H1 (cell line): Measurements from ENCODE around the gene BSCL2. TPM values are rescaled to one million over a fixed set of nuclear protein-coding genes. Genes with fewer than 3 reads are reported as not detected.
A peak's percentile ranks its signal among the peaks of the same experiment; 100 is the strongest.

ENCODE experiments used
- CTCF ChIA-PET: fragments of 300-600 bp; sonication (Branson Sonifier 250); formaldehyde crosslinking; loops from one replicate; lab custom pipeline; 2021; ENCODE audit not compliant: partially characterized antibody; lab: Charles Lee
- POLR2A ChIA-PET: fragments of 300-600 bp; sonication (Branson Sonifier 250); formaldehyde crosslinking; loops from one replicate; lab custom pipeline; 2021; ENCODE audit warnings: inconsistent platforms; ENCODE audit not compliant: partially characterized antibody; lab: Charles Lee
- DNase-seq, 2 experiments: peaks; one replicate each; pipeline versions ENCODE4 v3.0.0 to v3.0.0-alpha.2; 2010 to 2022; ENCODE audit warnings: low spot score in 2 of 2, low read depth in 1 of 2, mixed read lengths in 1 of 2
- FAIRE-seq: peaks from 2 replicates; lab custom pipeline; 2011; peaks lifted over from hg19 to GRCh38; lab: Jason Lieb, UNC
- H2AFZ ChIP-seq: 2 replicates; pipeline ENCODE4 v1.8.1; 2012; ENCODE audit warnings: low read length, inconsistent platforms
- H2AK5ac ChIP-seq: 2 replicates; pipeline ENCODE4 v1.6.1; 2013; ENCODE audit warnings: low read depth, low read length
- H2BK120ac ChIP-seq: replicated peaks from 2 replicates; pipeline ENCODE3; 2013; ENCODE audit warnings: low read depth, low read length, inconsistent platforms
- H2BK12ac ChIP-seq: 2 replicates; pipeline ENCODE4 v1.6.1; 2013; ENCODE audit warnings: low read depth, low read length
- H2BK15ac ChIP-seq: 2 replicates; pipeline ENCODE4 v1.6.1; 2013; ENCODE audit warnings: low read length
- H2BK20ac ChIP-seq: 2 replicates; pipeline ENCODE4 v1.6.1; 2013; ENCODE audit warnings: low read length
- H2BK5ac ChIP-seq: 2 replicates; pipeline ENCODE4 v1.6.1; 2013; ENCODE audit warnings: low read depth, low read length
- H3K14ac ChIP-seq: 2 replicates; pipeline ENCODE4 v1.6.1; 2013; ENCODE audit warnings: inconsistent platforms; ENCODE audit not compliant: insufficient read length
- H3K18ac ChIP-seq: 2 replicates; pipeline ENCODE4 v1.6.1; 2013; ENCODE audit warnings: low read length; ENCODE audit errors: extremely low read depth
- H3K23ac ChIP-seq: 2 replicates; pipeline ENCODE4 v1.6.1; 2013; ENCODE audit warnings: inconsistent platforms; ENCODE audit not compliant: insufficient read length
- H3K23me2 ChIP-seq: 2 replicates; pipeline ENCODE4 v1.6.1; 2013; ENCODE audit warnings: low read depth, low read length
- H3K27ac ChIP-seq: 2 replicates; pipeline ENCODE4 v1.6.1; 2011; ENCODE audit warnings: low read depth, low read length, inconsistent platforms
- H3K27me3 ChIP-seq, 4 experiments: replicated peaks in 1 of 4; 1 replicate in 1 of 4; 2 replicates in 3 of 4; pipeline versions ENCODE4 v1.6.1 to v1.8.1; 2011 to 2013; ENCODE audit warnings: low read length in 3 of 4, mild to moderate bottlenecking in 3 of 4, inconsistent platforms in 2 of 4, mixed read lengths in 2 of 4, moderate library complexity in 1 of 4; ENCODE audit not compliant: control insufficient read depth in 3 of 4, insufficient read depth in 3 of 4; ENCODE audit errors: extremely low read depth in 1 of 4
- H3K36me3 ChIP-seq, 4 experiments: 2 replicates each; pipeline versions ENCODE4 v1.6.1 to v1.8.1; 2011 to 2013; ENCODE audit warnings: mild to moderate bottlenecking in 4 of 4, low read length in 3 of 4, moderate library complexity in 2 of 4, control low read depth in 1 of 4, inconsistent platforms in 1 of 4; ENCODE audit not compliant: insufficient read depth in 4 of 4, control insufficient read depth in 2 of 4
- H3K4ac ChIP-seq: replicated peaks from 2 replicates; pipeline ENCODE3; 2013; ENCODE audit warnings: low read length, low read depth, mixed read lengths, inconsistent platforms; ENCODE audit not compliant: insufficient read length
- H3K4me1 ChIP-seq, 4 experiments: replicated peaks in 1 of 4; 1 replicate in 1 of 4; 2 replicates in 3 of 4; pipeline versions ENCODE4 v1.6.1 to v1.8.1; 2011 to 2013; ENCODE audit warnings: low read length in 3 of 4, inconsistent platforms in 2 of 4, mixed read lengths in 1 of 4; ENCODE audit not compliant: insufficient read depth in 4 of 4, control insufficient read depth in 3 of 4
- H3K4me2 ChIP-seq, 2 experiments: 2 replicates each; pipeline versions ENCODE4 v1.6.1 to v1.8.1; 2011 to 2013; ENCODE audit warnings: low read depth in 2 of 2, low read length in 2 of 2, control low read depth in 1 of 2, inconsistent platforms in 1 of 2, mild to moderate bottlenecking in 1 of 2; ENCODE audit not compliant: insufficient read depth in 1 of 2
- H3K4me3 ChIP-seq, 4 experiments: fragments of 200-600, 300-600 bp in 1 of 4; sonication (generic), shearing (Covaris generic), sonication (Bioruptor Twin) in 1 of 4; 2 replicates each; pipeline versions ENCODE4 v1.5.1 to v1.8.1; 2011 to 2016; ENCODE audit warnings: low read length in 4 of 4, low read depth in 3 of 4, control low read depth in 2 of 4, inconsistent platforms in 2 of 4, mild to moderate bottlenecking in 2 of 4, mixed read lengths in 1 of 4, moderate library complexity in 1 of 4; ENCODE audit not compliant: insufficient read depth in 2 of 4; ENCODE audit errors: extremely low read depth in 1 of 4
- H3K56ac ChIP-seq: replicated peaks from 2 replicates; pipeline ENCODE3; 2013; ENCODE audit warnings: low read depth, mild to moderate bottlenecking, mixed read lengths, low read length, inconsistent platforms; ENCODE audit not compliant: insufficient read length
- H3K79me1 ChIP-seq: 2 replicates; pipeline ENCODE4 v1.6.1; 2013; ENCODE audit warnings: low read depth, low read length, control low read depth
- H3K79me2 ChIP-seq, 2 experiments: 2 replicates each; pipeline versions ENCODE4 v1.6.1 to v1.8.1; 2012 to 2013; ENCODE audit warnings: low read length in 2 of 2, mild to moderate bottlenecking in 2 of 2, inconsistent platforms in 1 of 2; ENCODE audit not compliant: insufficient read depth in 2 of 2, control insufficient read depth in 1 of 2
- H3K9ac ChIP-seq, 4 experiments: replicated peaks in 1 of 4; 1 replicate in 1 of 4; 2 replicates in 3 of 4; pipeline versions ENCODE4 v1.6.1 to v1.8.1; 2011 to 2013; ENCODE audit warnings: low read depth in 3 of 4, low read length in 3 of 4, control low read depth in 2 of 4, mild to moderate bottlenecking in 2 of 4, moderate library complexity in 2 of 4, inconsistent platforms in 1 of 4; ENCODE audit errors: extremely low read depth in 1 of 4
- H3K9me3 ChIP-seq, 2 experiments: 2 replicates each; pipeline versions ENCODE4 v1.6.1 to v1.8.1; 2012 to 2013; ENCODE audit warnings: mild to moderate bottlenecking in 2 of 2, moderate library complexity in 2 of 2, control low read depth in 1 of 2, inconsistent platforms in 1 of 2, low read depth in 1 of 2, low read length in 1 of 2, mixed read lengths in 1 of 2; ENCODE audit not compliant: insufficient read depth in 2 of 2
- H4K20me1 ChIP-seq, 2 experiments: replicated peaks in 1 of 2; 2 replicates each; pipeline versions ENCODE3 to v1.8.1; 2011 to 2013; ENCODE audit warnings: inconsistent platforms in 2 of 2, low read length in 2 of 2, mild to moderate bottlenecking in 1 of 2; ENCODE audit not compliant: insufficient read depth in 2 of 2, control insufficient read depth in 1 of 2
- H4K5ac ChIP-seq: 2 replicates; pipeline ENCODE4 v1.6.1; 2013; ENCODE audit warnings: low read length, low read depth, mixed read lengths, inconsistent platforms; ENCODE audit not compliant: insufficient read length
- H4K8ac ChIP-seq: 2 replicates; pipeline ENCODE4 v1.8.0; 2013; ENCODE audit warnings: mild to moderate bottlenecking, moderate library complexity, low read length, inconsistent platforms; ENCODE audit not compliant: insufficient read depth; ENCODE audit errors: extremely low read depth
- H4K91ac ChIP-seq: replicated peaks from 2 replicates; pipeline ENCODE3; 2013; ENCODE audit warnings: low read length, mixed read lengths, inconsistent platforms; ENCODE audit not compliant: insufficient read length
- CBX5 ChIP-seq: fragments of 300-800, 300-1000 bp; sonication (generic); IDR thresholded peaks from 2 replicates; pipeline ENCODE4 v1.7.1; 2016; ENCODE audit warnings: antibody characterized with exemption, low read length, low read depth
- CTCF ChIP-seq, 3 experiments: IDR thresholded peaks; 1 replicate in 2 of 3; 2 replicates in 1 of 3; pipeline versions ENCODE4 v1.5.1 to v1.6.1; 2011; ENCODE audit warnings: low read length in 3 of 3, mild to moderate bottlenecking in 3 of 3, inconsistent platforms in 2 of 3, low read depth in 1 of 3, moderate library complexity in 1 of 3; ENCODE audit not compliant: insufficient read depth in 1 of 3; ENCODE audit errors: control extremely low read depth in 1 of 3
- RAD21 ChIP-seq, 2 experiments: IDR thresholded peaks in 1 of 2; conservative IDR thresholded peaks in 1 of 2; 2 replicates each; pipeline ENCODE4 v1.6.1; 2011; ENCODE audit warnings: low read depth in 2 of 2, low read length in 2 of 2, improper control_type of control experiment in 1 of 2, inconsistent platforms in 1 of 2, mild to moderate bottlenecking in 1 of 2, moderate library complexity in 1 of 2
- SUZ12 ChIP-seq: fragments of 200-600 bp; sonication (generic); IDR thresholded peaks from 2 replicates; pipeline ENCODE4 v1.6.1; 2012; ENCODE audit warnings: mild to moderate bottlenecking, inconsistent platforms, low read length, moderate library complexity, mixed read lengths
- WGBS, 2 experiments: shearing (Covaris generic) in 1 of 2; methylation state at CpG; one replicate each; pipeline versions ENCODE4 v1.1.6 to v1.1.7; 2013 to 2015; ENCODE audit warnings: low lambda C conversion rate in 2 of 2, mixed read lengths in 2 of 2, inconsistent platforms in 1 of 2, low coverage in 1 of 2, missing lambda C conversion rate in 1 of 2; ENCODE audit not compliant: insufficient replicate concordance in 2 of 2, insufficient coverage in 1 of 2, insufficient read length in 1 of 2; ENCODE audit errors: extremely low coverage in 1 of 2, missing lambda C conversion rate in 1 of 2; 5-methylcytosine and 5-hydroxymethylcytosine counted together
- polyA plus RNA-seq, 7 experiments: library from polyadenylated mRNA; depleted of rRNA in 3 of 7; stranded (reverse) in 5 of 7; unstranded in 2 of 7; fragments of >200 nt in 5 of 7; fragments of 200-250 nt in 2 of 7; gene quantifications; 1 replicate in 5 of 7; 2 replicates in 1 of 7; 4 replicates in 1 of 7; pipeline versions ENCODE4 v1.2.1 to v1.2.3, GENCODE V29; 2011 to 2013; ENCODE audit warnings: missing spikeins in 2 of 7, mixed read lengths in 2 of 7
- total RNA-seq: library from RNA; stranded (reverse); fragmentation: NEBNext Ultra II Directional; extraction: Animal tissue kit (Norgen Biotek cat#: 25700); gene quantifications from 2 replicates; pipeline ENCODE4 v1.2.1, GENCODE V29; 2021

Gene BSCL2
- total and polyA plus RNA-seq, 2 of the 8 experiments (the other 6 are each of a cell fraction or from before 2014, with no cell fraction given), result 59.5 to 264 TPM

GRCh38 chr11:62676698-62677097 is 30.5 kb downstream of the BSCL2 start:
- H4K91ac ChIP-seq, result no peak overlapping the region
- peaks cover 3 to 8% (median 6%) of the 10 kb centered on the region in 4 experiments; a peak in 5 of 7 replicates for H3K4me1 ChIP-seq
- peaks cover 5 to 29% (median 9%) of the 10 kb centered on the region in 4 experiments; a peak in 5 of 8 replicates for H3K36me3 ChIP-seq
- no peak overlapping the region for H2BK20ac ChIP-seq
- H2BK12ac ChIP-seq, result no peak overlapping the region
- DNase-seq (no peak), FAIRE-seq (no peak)
- H3K79me2 ChIP-seq, result peaks cover 0 to 23% of the 10 kb centered on the region in 2 experiments; a peak in 2 of 4 replicates
- TF ChIP-seq SUZ12 (no peak), CTCF (IDR thresholded peaks at IDR 0.05; ENCODE audit: control extremely low read depth in 1 of 3, insufficient read depth in 1 of 3, low read depth in 1 of 3, low read length in 3 of 3) (peak; percentile 3 to 11 (median 9); a peak in 3 of 4 replicates), CBX5 (no peak), RAD21 (IDR thresholded peaks at IDR 0.05 in 1 of 2, conservative IDR thresholded peaks at IDR 0.05 in 1 of 2; ENCODE audit: low read depth in 2 of 2, low read length in 2 of 2) (peak; percentile 27 to 40; a peak in 2 of 4 replicates)
- ChIA-PET POLR2A (interaction anchor here (0.7 to 61.4 kb wide), 11 partner anchors 15 to 111 kb away, joined by 3 to 2041 read pairs (median 3); partner anchors contain the start of genes BSCL2, C11orf98, CSKMT and GANAB), CTCF (interaction anchor here (0.5 to 3.2 kb wide), 12 partner anchors 8 to 209 kb away, joined by 3 to 16 read pairs (median 4); partner anchors contain the start of genes CSKMT and EML3)
- no peak overlapping the region for H3K23ac ChIP-seq
- no peak overlapping the region for H3K27ac ChIP-seq
- no peak overlapping the region for H4K5ac ChIP-seq
- no peak overlapping the region for H2BK15ac ChIP-seq
- H3K14ac ChIP-seq, result no peak overlapping the region
- no peak overlapping the region for H3K56ac ChIP-seq
- H2AK5ac ChIP-seq, result no peak overlapping the region
- no peak overlapping the region for H3K18ac ChIP-seq
- peaks cover 0 to 1% of the 10 kb centered on the region in 2 experiments for H4K20me1 ChIP-seq
- H3K4me2 ChIP-seq, result no peak overlapping the region
- peaks cover 9% of the 10 kb centered on the region for H3K23me2 ChIP-seq
- no peak overlapping the region for H2BK5ac ChIP-seq
- H3K27me3 ChIP-seq, result no peaks in the 10 kb centered on the region
- H3K9ac ChIP-seq, result no peak overlapping the region; a peak in 1 of 7 replicates
- no peak overlapping the region for H4K8ac ChIP-seq
- H3K79me1 ChIP-seq, result peaks cover 9% of the 10 kb centered on the region
- 95% methylated on average over 6 of the region's 6 CpGs; no CpG with 5 or more reads in 1 of the 2 experiments for WGBS, 2 experiments
- H3K9me3 ChIP-seq, result no peaks in the 10 kb centered on the region
- no peak overlapping the region for H2BK120ac ChIP-seq
- no peak overlapping the region for H3K4ac ChIP-seq
- no peak overlapping the region for H3K4me3 ChIP-seq
- no peak overlapping the region for H2AFZ ChIP-seq
